Retinal pigment epithelial cell (primary cell): ENCODE data around the gene SDK1.
A peak's percentile ranks its signal among the peaks of the same experiment; 100 is the strongest.

Experiments used
- DNase-seq: peaks from one replicate; pipeline ENCODE4 v3.0.0-alpha.2; 2010; ENCODE audit warnings: low read depth
- H3K4me3 ChIP-seq: 2 replicates; pipeline ENCODE4 v1.5.1; 2011; ENCODE audit warnings: mild to moderate bottlenecking, low read length, control low read depth, moderate library complexity
- CTCF ChIP-seq: conservative IDR thresholded peaks from 2 replicates; pipeline ENCODE4 v1.5.1; 2011; ENCODE audit warnings: low read depth, low read length, control low read depth, inconsistent platforms

Gene SDK1

GRCh38 chr7:4241791-4242190, 940.7 kb downstream of the SDK1 start:
- DNase-seq = no peak
- peak; percentile 9 for TF ChIP-seq CTCF

GRCh38 chr7:4242706-4243105, 941.7 kb downstream of the SDK1 start:
- DNase-seq = no peak
- no peak overlapping the region for H3K4me3 ChIP-seq
- TF ChIP-seq CTCF = no peak

More at GRCh38 chr7:4241791-4242190, 940.7 kb downstream of the SDK1 start:
- H3K4me3 ChIP-seq = no peak overlapping the region

GRCh38 chr7:4244041-4244440, 943.0 kb downstream of the SDK1 start:
- no peak for DNase-seq
- no peak overlapping the region for H3K4me3 ChIP-seq
- no peak for TF ChIP-seq CTCF

- no peak for DNase-seq
- no peak overlapping the region for H3K4me3 ChIP-seq
- TF ChIP-seq CTCF = no peak
These were observed 943.6 kb downstream of the SDK1 start for GRCh38 chr7:4244635-4245034.

GRCh38 chr7:4245135-4245865, 944.2 kb downstream of the SDK1 start:
- no peak for TF ChIP-seq CTCF
- no peak for DNase-seq
- no peak overlapping the region for H3K4me3 ChIP-seq

GRCh38 chr7:4245866-4246470, 944.9 kb downstream of the SDK1 start:
- no peak overlapping the region for H3K4me3 ChIP-seq
- TF ChIP-seq CTCF = no peak
- DNase-seq = no peak

GRCh38 chr7:4246536-4246935, 945.5 kb downstream of the SDK1 start:
- H3K4me3 ChIP-seq = no peak overlapping the region
- TF ChIP-seq CTCF = no peak
- no peak for DNase-seq
